GM21825 (cell line): ENCODE results near the gene NTRK3.

Source experiments
- ATAC-seq: cut with Tn5 transposase; IDR thresholded peaks from one replicate; pipeline ENCODE4 v1.9.1; 2021; ENCODE audit warnings: mild to moderate bottlenecking, moderate library complexity; ENCODE audit not compliant: unreplicated experiment

The NTRK3 gene

GRCh38 chr15:88012688-88013087, 243.9 kb downstream of the NTRK3 start:
- no peak for ATAC-seq

DNA sequence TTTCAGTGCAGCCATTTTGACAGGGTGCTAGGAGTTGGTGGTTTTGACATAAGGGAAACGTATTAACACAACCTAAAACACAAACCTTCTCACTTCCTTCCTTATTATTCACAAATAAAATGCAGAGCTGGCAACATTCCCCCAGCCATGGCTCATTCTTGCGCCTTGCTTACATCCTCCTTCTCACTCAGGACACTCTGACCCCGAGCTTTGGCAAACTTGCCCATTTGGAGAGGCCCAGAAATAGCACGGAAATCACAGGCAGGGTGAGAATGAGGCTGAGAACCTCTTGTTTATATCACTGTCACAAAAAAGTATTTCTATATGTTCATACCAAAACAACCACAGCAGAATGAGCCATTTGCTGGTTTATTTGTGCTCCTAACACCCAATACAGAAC, 244.3 kb downstream of the NTRK3 start:
- ATAC-seq: no peak

DNA sequence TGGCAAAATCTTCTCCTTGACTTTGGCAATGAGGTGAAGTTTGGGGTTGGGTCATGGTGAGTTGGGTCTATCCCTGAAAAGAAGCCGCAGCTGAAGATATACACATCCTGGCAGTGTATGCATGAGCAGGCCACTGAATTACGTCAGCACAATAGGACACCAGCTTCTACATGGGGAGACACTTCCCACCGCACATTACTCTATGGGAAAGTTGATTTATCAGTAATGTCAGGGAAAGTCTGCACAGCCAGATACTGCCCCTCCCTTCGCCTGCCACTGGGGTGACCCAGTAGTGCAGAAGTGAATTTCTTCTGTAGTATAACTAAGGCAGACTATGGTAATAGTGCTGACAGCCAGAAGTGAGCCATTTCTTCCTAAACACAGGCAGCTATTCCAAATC, 245.0 kb downstream of the NTRK3 start:
- no peak for ATAC-seq

DNA sequence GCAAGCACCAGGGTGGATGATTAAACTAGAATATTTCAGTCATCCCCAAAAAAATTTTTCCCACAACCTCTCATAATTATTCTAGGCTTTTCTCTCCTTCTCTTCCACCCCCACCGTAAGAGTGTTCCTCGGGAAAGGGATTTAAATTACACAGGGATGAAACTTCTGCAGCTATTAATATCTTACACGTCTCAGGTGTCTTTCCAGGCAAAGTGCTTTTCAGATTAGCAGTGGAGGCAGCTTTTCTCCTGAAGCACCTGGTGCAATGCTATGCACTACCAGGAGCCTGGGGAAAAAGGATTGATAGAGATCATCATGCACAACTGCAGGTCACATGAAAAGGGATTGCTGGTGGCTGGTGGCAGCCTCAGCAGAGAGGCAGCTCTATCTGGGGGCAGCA, 250.4 kb downstream of the NTRK3 start:
- no peak for ATAC-seq

GRCh38 chr15:88004399-88004798, 252.1 kb downstream of the NTRK3 start:
- ATAC-seq: no peak

- no peak for ATAC-seq
These were observed 252.8 kb downstream of the NTRK3 start for GRCh38 chr15:88003541-88004327.

- no peak for ATAC-seq
These were observed 253.8 kb downstream of the NTRK3 start for GRCh38 chr15:88002706-88003105.

DNA sequence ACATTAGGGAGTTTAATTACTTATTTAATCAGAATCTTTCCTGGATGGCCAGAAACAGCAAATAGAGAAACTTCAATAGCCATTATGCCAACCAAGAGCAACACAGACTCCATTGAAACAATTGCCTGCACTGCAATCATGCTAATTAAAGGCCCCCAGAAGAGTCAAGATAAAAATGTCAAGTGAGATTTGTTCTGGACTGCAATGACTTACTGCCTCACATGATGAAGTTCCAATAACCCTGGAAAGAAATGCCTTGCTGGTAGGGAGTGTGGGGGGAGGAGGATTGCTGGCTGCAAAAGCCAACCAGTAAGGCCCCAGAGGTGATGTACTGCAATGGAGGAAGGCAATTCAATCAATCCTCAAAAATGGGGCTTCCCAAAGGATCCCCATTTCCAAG, 257.9 kb downstream of the NTRK3 start:
- ATAC-seq: no peak

- no peak for ATAC-seq
These were observed 269.8 kb downstream of the NTRK3 start for GRCh38 chr15:87986776-87987175.

DNA sequence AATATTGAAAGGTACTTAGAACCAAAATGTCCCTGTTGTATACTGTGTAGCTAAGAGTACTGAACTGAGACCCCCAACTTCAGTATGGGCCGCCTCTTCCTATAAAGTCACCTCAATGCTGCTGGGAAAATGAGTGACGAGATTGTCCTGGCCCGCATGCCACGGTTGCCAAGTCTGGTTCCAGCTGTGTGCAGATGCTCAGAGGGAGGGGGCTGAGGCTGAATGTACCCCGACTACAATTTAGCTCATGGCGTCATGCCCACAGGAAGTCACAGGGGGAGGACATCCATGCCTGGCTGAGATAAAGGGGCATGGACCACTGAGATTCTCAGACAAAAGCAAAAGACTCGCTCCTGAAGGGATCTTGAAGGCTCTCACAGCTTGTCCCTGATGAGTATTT, 271.1 kb downstream of the NTRK3 start:
- no peak for ATAC-seq

- no peak for ATAC-seq
These were observed 274.6 kb downstream of the NTRK3 start for GRCh38 chr15:87981969-87982368.

DNA sequence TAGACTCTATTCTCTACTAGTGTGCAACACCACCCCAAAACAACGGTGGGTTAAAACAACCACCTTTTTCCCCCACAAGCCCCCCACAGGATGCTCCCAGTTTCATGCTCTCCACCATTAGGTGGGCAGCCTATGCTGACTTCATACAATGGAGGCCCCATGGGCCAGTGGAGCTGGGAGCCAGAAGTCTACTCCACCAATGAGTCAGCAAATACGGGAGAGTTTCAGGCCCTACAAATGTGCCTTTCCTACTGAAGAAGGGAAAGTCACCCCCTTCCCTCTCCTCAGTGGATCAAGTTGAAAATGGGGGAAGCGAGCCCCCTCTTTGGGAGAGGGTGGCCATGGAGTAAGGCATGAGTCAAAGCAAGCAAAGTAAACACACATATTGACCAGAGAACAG, 278.6 kb downstream of the NTRK3 start:
- ATAC-seq: no peak

GRCh38 chr15:87976552-87976951, 280.0 kb downstream of the NTRK3 start:
- no peak for ATAC-seq

- ATAC-seq: no peak
These were observed 282.9 kb downstream of the NTRK3 start for GRCh38 chr15:87973501-87974215.

- ATAC-seq: no peak
These were observed 285.5 kb downstream of the NTRK3 start for GRCh38 chr15:87971076-87971475.

GRCh38 chr15:87967951-87968350, 288.6 kb downstream of the NTRK3 start:
- ATAC-seq: no peak

GRCh38 chr15:87965304-87965703, 291.2 kb downstream of the NTRK3 start:
- no peak for ATAC-seq

GRCh38 chr15:87962428-87962827, 294.1 kb downstream of the NTRK3 start:
- ATAC-seq: no peak

DNA sequence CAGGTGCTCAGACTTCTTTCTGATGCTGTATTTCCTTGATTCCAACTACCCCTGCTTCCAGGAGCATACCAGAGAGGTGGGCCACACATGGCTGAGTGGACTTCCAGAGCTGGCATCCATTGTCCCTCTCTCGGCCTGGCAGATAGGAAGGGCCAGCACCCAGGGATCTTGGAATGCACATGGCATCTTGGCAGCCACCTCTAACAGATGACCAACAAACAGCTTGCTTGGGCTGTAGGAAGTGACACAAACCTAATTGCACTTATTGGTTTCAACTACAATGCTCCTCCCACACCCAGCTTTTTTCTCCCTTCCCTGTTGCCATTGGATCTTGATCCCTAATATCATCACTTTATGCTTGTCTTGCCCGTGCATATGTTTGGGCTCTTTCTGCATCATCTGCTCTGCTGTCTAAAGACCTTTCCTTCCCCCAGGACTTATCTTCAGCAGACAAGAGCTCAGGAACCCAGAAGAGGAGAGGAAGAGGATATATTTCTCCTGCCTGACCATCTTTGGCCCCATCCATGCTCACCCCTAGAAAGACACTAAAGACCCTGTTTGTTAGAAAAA, 294.6 kb downstream of the NTRK3 start:
- no peak for ATAC-seq

DNA sequence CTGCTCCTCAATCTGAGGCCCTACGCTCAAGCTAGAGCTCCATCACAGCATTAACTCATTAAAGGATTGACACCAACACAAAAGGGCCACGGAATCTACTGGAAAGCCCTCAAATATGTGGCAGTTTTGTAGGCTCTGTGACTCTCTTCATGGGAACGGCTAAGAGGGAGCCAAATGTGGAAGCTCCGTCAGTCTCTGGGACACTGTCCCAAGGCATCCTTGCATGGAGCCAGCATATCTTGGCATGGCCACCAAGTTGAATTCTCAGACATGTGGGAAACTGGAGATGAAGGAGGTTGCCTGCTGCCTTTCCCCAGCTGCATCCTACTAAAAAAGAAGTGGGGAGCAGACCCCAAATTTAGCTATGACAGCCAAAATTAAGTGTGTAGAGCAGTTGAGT, 296.9 kb downstream of the NTRK3 start:
- ATAC-seq: no peak

DNA sequence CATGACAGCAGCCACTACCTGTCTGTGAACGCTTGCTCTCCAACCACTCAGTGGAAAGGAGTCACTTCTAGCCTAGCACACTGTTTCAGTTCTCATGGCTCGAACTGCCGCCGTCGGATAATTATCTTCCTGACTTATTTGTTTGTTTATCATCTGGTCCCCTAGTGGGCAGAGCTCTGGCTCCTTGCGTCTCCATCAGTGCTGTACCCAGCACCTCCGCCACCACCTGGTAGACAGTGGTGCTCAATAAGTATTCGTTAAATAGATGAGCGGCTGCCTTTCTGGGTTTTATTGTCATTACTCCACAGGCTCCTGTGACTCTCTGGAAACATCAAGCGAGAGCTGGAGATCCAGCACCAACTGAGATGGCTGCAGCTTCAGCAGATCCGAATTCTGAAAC, 297.5 kb downstream of the NTRK3 start:
- no peak for ATAC-seq

DNA sequence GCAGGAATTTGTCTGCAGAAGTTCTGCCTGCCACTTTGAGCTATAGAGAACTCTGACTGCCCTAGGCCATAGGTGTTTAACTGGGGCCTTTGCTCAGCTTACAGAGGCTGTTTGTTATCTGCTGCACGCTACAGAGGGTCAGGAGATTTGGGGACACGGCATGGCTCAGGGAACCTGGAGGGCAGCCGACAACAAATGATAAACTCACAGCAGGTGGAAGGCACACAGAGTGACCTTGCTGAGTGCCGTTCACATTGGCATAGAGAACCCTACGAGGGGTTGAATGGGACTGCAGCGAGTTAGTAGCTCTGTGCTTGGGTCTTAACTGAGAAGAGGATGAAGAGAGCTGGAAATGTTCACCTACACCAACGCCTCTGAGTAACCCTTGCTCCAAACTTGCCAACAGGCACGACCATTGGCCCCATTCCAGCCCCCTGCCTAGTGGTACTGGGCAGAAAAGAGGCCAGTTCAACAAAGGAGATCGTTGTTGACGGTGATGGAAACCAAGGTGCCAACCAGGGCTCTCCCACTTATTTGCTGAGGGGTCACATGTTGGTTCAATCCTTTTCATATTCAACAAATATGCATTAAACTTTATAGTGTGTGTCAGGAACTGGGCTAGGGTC, 301.1 kb downstream of the NTRK3 start:
- ATAC-seq: no peak
